GM21737 (cell line): Measurements from ENCODE around the gene IRGC.
"Not testable (repeated sequence)": the region's sequence is repeated elsewhere in the genome, so short reads cannot be mapped to it uniquely, and the experiment has no call there.

Experiments
- ATAC-seq: cut with Tn5 transposase; IDR thresholded peaks from one replicate; pipeline ENCODE4 v1.9.1; 2021; ENCODE audit warnings: mild to moderate bottlenecking, moderate library complexity; ENCODE audit not compliant: unreplicated experiment

Gene IRGC

GRCh38 chr19:43751466-43752220 lies 35.8 kb downstream of the IRGC start:
- ATAC-seq = no peak

GRCh38 chr19:43752287-43752875 lies 36.5 kb downstream of the IRGC start:
- ATAC-seq = no peak

- ATAC-seq = no peak
Measured at GRCh38 chr19:43754253-43754502, 38.3 kb downstream of the IRGC start.

- peak; percentile 60 for ATAC-seq
Measured at GRCh38 chr19:43754503-43755255, 38.8 kb downstream of the IRGC start, which contains the start of gene SMG9. TSS of gene SMG9 (minus strand) at chr19:43754962. CDS start at chr19:43750741, 4,221 bp downstream.

GRCh38 chr19:43755256-43755801 lies 39.5 kb downstream of the IRGC start:
- peak; percentile 22 for ATAC-seq

- ATAC-seq = no peak
Measured at GRCh38 chr19:43759515-43759914, 43.6 kb downstream of the IRGC start.

- ATAC-seq = no peak
Measured at GRCh38 chr19:43760941-43761340, 45.1 kb downstream of the IRGC start.

- no peak for ATAC-seq
Measured at GRCh38 chr19:43762814-43763213, 46.9 kb downstream of the IRGC start.

GRCh38 chr19:43763473-43763939 lies 47.6 kb downstream of the IRGC start:
- no peak for ATAC-seq

- ATAC-seq = not testable (repeated sequence)
Measured at GRCh38 chr19:43764684-43765083, 48.8 kb downstream of the IRGC start.

GRCh38 chr19:43765109-43765876 lies 49.4 kb downstream of the IRGC start:
- peak; percentile 65 for ATAC-seq

GRCh38 chr19:43766755-43767043 lies 50.8 kb downstream of the IRGC start:
- ATAC-seq = no peak

GRCh38 chr19:43767316-43767715 lies 51.4 kb downstream of the IRGC start:
- ATAC-seq = no peak

GRCh38 chr19:43767818-43768217 lies 51.9 kb downstream of the IRGC start:
- no peak for ATAC-seq

- no peak for ATAC-seq
Measured at GRCh38 chr19:43768273-43769050, 52.6 kb downstream of the IRGC start.

- no peak for ATAC-seq
Measured at GRCh38 chr19:43769256-43769655, 53.4 kb downstream of the IRGC start.
